NT2/D1 (cell line): ENCODE data around the gene SLC25A34.

Experiments used
- DNase-seq: peaks from one replicate; pipeline ENCODE4 v3.0.0-alpha.2; 2011; ENCODE audit warnings: low read depth, low spot score
- H3K27me3 ChIP-seq: 2 replicates; pipeline ENCODE4 v1.6.0; 2011; ENCODE audit warnings: mild to moderate bottlenecking; ENCODE audit not compliant: insufficient read length, insufficient read depth
- H3K36me3 ChIP-seq: 2 replicates; pipeline ENCODE4 v1.6.1; 2011; ENCODE audit warnings: mild to moderate bottlenecking, low read length, mixed read lengths; ENCODE audit not compliant: insufficient read depth, insufficient read length
- H3K4me1 ChIP-seq: 2 replicates; pipeline ENCODE4 v1.5.1; 2011; ENCODE audit not compliant: insufficient read depth, insufficient read length
- H3K4me3 ChIP-seq: 2 replicates; pipeline ENCODE4 v1.5.1; 2011; ENCODE audit warnings: low read depth; ENCODE audit not compliant: insufficient read length
- H3K9ac ChIP-seq: 2 replicates; pipeline ENCODE4 v1.6.0; 2011; ENCODE audit warnings: low read depth; ENCODE audit not compliant: insufficient read length
- H3K9me3 ChIP-seq: 2 replicates; pipeline ENCODE4 v1.5.1; 2011; ENCODE audit warnings: mild to moderate bottlenecking, low read length; ENCODE audit not compliant: insufficient read depth
- SUZ12 ChIP-seq: IDR thresholded peaks from 2 replicates; pipeline ENCODE4 v1.6.1; 2011; ENCODE audit not compliant: insufficient read length, insufficient read depth; ENCODE audit errors: extremely low read depth
- YY1 ChIP-seq: IDR thresholded peaks from 2 replicates; pipeline ENCODE4 v1.6.1; 2011; ENCODE audit not compliant: insufficient read length, insufficient read depth
- ZNF274 ChIP-seq: IDR thresholded peaks from 2 replicates; pipeline ENCODE4 v1.6.1; 2011; ENCODE audit warnings: mild to moderate bottlenecking, low read depth, low read length

The SLC25A34 gene

DNA sequence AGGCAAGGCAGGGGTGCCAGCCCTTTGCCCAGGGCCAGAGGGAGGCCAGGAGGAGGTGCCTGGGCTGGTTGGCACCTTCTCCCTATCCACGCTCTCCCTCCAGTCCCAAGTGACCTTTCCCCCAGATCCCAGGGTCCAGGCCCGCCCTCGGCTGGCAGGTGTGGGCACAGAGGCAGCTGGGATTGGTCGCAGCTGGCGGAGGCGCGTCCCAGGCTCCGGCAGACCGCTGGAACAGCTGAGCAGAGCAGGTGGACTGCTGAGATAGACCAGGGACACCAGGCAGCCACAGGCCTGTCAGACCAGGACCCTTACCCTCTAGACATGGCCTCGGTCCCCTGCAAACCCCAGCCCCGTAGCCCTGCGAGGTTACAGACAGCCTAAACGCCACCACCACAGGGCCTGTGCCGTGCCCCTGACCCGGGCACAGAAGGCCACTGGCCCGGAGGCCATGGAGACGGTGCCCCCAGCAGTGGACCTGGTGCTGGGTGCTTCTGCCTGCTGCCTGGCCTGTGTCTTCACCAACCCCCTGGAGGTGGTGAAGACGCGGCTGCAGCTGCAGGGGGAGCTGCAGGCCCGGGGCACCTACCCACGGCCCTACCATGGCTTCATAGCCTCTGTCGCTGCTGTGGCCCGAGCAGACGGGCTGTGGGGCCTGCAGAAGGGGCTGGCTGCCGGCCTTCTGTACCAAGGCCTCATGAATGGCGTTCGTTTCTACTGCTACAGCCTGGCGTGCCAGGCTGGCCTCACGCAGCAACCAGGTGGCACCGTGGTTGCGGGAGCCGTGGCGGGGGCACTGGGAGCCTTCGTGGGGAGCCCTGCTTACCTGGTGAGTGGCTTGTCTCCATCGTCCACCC lies at the start of gene SLC25A34:
TSS of gene SLC25A34 (plus strand) at position 221 of the 854 bp plus-strand sequence. CDS start at position 449, 228 bp downstream.
- TF ChIP-seq ZNF274 (no peak), YY1 (no peak), SUZ12 (no peak)
- DNase-seq: no peak
- no peak within 1 kb of the TSS for H3K4me3 ChIP-seq
- peaks cover 16% of the 10 kb centered on the region for H3K4me1 ChIP-seq
- no peak within 1 kb of the TSS for H3K9ac ChIP-seq
- no peaks in the 10 kb centered on the region for H3K27me3 ChIP-seq
- H3K9me3 ChIP-seq: no peaks in the 10 kb centered on the region
- peaks cover 46% of the 10 kb centered on the region for H3K36me3 ChIP-seq

GRCh38 chr1:15687446-15687845 lies 48.6 kb upstream of the SLC25A34 start:
- Histone ChIP-seq H3K4me3 (no peak overlapping the region), H3K9me3 (no peaks in the 10 kb centered on the region), H3K9ac (no peak overlapping the region), H3K4me1 (no peaks in the 10 kb centered on the region), H3K27me3 (no peaks in the 10 kb centered on the region), H3K36me3 (peaks cover 10% of the 10 kb centered on the region)
- no peak for DNase-seq
- no peak for TF ChIP-seq YY1
- no peak for TF ChIP-seq SUZ12
- no peak for TF ChIP-seq ZNF274

GRCh38 chr1:15690317-15690716 lies 45.7 kb upstream of the SLC25A34 start:
- Histone ChIP-seq H3K4me3 (no peak overlapping the region), H3K9me3 (no peaks in the 10 kb centered on the region), H3K36me3 (peaks cover 16% of the 10 kb centered on the region), H3K9ac (no peak overlapping the region), H3K27me3 (no peaks in the 10 kb centered on the region), H3K4me1 (no peaks in the 10 kb centered on the region)
- no peak for TF ChIP-seq ZNF274
- no peak for TF ChIP-seq YY1
- no peak for TF ChIP-seq SUZ12
- DNase-seq: no peak

GRCh38 chr1:15691434-15692032 lies 44.5 kb upstream of the SLC25A34 start:
- DNase-seq: no peak

DNA sequence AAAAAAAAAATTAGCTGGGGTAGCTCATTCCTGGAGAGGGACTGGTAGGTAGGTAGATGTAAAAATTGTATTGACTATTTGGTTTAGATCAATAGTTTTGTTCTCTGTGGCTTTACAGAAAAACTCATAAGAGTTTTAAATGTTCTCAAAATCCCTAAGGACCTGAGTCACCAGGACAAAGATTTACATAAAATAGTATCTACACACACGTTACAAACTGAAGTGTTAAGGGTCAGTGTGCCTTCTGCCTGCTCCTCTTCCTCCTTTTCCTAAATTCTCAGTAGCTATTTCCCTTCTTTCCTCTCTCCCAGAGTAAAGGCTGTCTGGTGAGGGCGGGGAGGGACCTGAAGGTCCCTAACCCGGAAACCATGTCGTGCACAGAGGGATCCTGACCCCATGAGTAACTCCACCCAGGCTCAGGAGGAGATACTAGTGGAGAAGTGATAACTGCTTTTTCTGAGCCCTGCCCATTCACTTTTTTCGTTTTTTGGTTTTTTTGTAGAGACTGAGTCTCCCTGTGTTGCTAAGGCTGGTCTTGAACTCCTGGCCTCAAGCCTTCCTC lies 43.9 kb upstream of the SLC25A34 start:
- Histone ChIP-seq H3K4me3 (no peak overlapping the region), H3K9ac (no peak overlapping the region), H3K4me1 (no peaks in the 10 kb centered on the region), H3K36me3 (peaks cover 17% of the 10 kb centered on the region), H3K27me3 (no peaks in the 10 kb centered on the region), H3K9me3 (no peaks in the 10 kb centered on the region)
- DNase-seq: no peak
- no peak for TF ChIP-seq ZNF274
- no peak for TF ChIP-seq SUZ12
- no peak for TF ChIP-seq YY1

More at GRCh38 chr1:15691434-15692032, 44.5 kb upstream of the SLC25A34 start:
- no peaks in the 10 kb centered on the region for H3K4me1 ChIP-seq
- peaks cover 16% of the 10 kb centered on the region for H3K36me3 ChIP-seq
- no peak overlapping the region for H3K4me3 ChIP-seq
- TF ChIP-seq SUZ12 (no peak), YY1 (no peak), ZNF274 (no peak)
- no peaks in the 10 kb centered on the region for H3K9me3 ChIP-seq
- no peaks in the 10 kb centered on the region for H3K27me3 ChIP-seq
- H3K9ac ChIP-seq: no peak overlapping the region

DNA sequence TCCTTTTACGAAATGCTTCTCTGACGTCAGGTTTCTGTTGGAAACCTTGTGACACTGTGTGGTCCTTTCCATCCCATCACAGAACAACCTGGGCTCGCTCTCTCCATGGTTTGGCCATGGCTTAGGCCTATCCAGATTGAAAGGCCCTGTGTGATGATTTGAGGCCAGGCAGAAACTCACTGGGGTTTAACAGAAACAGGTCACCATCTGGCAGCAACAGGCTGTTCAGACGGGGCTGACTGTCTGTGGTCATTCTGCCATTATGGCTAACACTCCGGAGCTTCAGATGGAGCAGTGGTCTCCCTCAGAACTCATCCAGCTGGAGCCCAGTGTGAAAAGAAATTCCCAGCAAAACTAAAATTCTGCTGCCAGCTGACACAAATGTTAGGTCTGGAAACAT lies 42.7 kb upstream of the SLC25A34 start:
- Histone ChIP-seq H3K4me1 (no peaks in the 10 kb centered on the region), H3K27me3 (no peaks in the 10 kb centered on the region), H3K9ac (no peak overlapping the region), H3K36me3 (peaks cover 22% of the 10 kb centered on the region), H3K9me3 (no peaks in the 10 kb centered on the region), H3K4me3 (no peak overlapping the region)
- TF ChIP-seq YY1: no peak
- TF ChIP-seq SUZ12: no peak
- DNase-seq: no peak

DNA sequence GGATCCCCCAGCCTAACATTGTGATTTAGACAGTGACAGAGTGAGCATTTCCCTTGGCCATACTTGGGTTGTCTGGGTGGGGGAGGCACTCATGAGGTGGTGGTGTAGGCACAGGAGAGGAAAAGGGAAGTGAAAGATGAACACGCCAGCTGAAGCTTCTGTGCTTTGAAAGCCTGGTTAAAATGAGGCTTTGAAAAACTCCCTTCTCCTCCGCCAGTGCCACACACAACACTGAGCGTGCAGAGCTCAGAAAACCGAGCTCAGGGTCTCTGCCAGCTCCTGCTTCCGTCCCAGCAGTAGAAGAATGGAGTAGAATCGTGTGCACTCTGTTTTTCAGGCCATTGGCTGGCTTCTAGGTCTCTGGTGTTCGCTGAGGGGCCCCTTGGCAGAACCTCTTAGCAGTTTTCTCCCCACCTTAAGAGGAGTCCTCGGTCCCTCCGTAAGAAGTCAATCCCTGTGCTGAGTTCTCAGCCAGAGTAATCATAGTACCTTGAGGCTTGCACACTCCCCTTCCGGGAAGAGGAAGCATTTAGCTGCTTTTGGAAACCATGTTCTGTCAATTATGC lies 39.0 kb upstream of the SLC25A34 start:
- Histone ChIP-seq H3K4me3 (no peak overlapping the region), H3K27me3 (no peaks in the 10 kb centered on the region), H3K4me1 (peaks cover 5% of the 10 kb centered on the region), H3K9ac (no peak overlapping the region), H3K36me3 (peaks cover 15% of the 10 kb centered on the region), H3K9me3 (no peaks in the 10 kb centered on the region)
- DNase-seq: no peak
- TF ChIP-seq YY1 (no peak), SUZ12 (no peak), ZNF274 (no peak)
